Measurements from ENCODE around the gene IDI2. TPM values are rescaled to one million over a fixed set of nuclear protein-coding genes. Genes with fewer than 3 reads are reported as not detected.

Gene IDI2
- total RNA-seq, 1 donor from 2014 or later = 0.13 TPM

DNA sequence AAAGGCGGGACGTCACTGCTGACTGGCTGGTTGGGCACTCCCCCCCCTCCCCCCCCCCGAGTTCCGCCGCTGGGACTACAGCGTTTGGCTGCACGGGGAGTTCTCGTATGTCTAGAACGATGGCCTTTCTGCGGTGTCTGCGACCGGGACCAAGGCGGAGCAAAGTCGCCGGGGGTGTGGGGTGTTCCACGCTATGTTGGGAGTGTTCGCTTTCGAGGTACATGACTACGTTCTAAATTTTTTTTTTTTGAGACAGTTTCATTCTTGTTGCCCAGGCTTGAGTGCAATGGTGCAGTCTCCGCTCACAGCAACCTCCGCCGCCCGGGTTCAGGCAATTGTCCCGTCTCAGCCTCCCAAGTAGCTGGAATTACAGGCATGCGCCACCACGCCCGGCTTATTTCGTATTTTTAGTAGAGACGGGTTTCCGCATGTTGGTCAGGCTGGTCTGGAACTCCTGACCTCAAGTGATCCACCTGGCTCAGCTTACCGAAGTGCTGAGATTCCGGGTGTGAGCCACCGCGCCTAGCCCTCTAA, 23.8 kb upstream of the IDI2 start:
- TF ChIP-seq, protein P1, sequence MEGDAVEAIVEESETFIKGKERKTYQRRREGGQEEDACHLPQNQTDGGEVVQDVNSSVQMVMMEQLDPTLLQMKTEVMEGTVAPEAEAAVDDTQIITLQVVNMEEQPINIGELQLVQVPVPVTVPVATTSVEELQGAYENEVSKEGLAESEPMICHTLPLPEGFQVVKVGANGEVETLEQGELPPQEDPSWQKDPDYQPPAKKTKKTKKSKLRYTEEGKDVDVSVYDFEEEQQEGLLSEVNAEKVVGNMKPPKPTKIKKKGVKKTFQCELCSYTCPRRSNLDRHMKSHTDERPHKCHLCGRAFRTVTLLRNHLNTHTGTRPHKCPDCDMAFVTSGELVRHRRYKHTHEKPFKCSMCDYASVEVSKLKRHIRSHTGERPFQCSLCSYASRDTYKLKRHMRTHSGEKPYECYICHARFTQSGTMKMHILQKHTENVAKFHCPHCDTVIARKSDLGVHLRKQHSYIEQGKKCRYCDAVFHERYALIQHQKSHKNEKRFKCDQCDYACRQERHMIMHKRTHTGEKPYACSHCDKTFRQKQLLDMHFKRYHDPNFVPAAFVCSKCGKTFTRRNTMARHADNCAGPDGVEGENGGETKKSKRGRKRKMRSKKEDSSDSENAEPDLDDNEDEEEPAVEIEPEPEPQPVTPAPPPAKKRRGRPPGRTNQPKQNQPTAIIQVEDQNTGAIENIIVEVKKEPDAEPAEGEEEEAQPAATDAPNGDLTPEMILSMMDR (IDR thresholded peaks at IDR 0.05; ENCODE audit: insufficient read depth, low read length, poor library complexity, severe bottlenecking) = no peak
- no peaks in the 10 kb centered on the region for H3K36me3 ChIP-seq (ENCODE audit: control insufficient read depth, insufficient read depth, low read length)
- H3K27me3 ChIP-seq (ENCODE audit: control insufficient read depth, insufficient read depth, low read length) = no peaks in the 10 kb centered on the region
- H3K4me3 ChIP-seq (ENCODE audit: low read depth, low read length) = peak overlapping the region; percentile 90
- no peak for DNase-seq (ENCODE audit: low read depth)

DNA sequence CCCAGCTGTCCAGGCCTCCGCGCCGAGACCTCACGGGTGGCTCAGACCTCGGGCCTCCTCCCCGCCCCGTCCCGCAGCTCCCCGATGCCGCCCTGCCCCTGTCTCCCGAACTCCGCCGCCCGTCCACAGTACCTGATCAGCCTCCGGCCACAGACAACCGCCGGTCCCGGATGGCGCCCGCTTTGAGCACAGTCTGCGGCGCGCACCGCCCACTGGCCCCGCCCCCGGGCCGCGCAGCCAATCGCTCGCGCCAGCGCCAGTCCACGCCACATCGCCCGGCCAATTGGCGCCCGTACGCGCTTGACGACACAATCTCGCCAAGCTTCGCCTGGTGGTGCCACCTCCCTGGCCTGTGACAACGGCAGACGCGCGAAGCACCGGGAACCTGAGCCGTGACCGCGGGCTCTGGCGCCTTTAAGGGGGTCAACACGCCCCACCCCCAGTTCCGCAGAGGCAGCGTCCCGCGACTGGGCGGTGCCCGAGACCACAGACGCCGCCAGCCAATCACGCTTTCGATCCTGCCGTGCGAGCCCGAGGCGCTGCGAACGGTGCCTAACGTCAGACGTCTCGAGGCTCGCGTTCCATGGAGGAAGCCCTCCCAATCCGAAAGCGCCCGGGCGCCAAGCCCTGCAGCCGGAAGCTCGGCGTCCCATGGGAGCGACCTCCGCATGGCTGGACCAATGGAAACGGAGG, 23.2 kb upstream of the IDI2 start, which contains the start of gene IDI1:
Gene IDI1, minus strand, starts transcription at position 388 of the 693 bp plus-strand sequence. Its CDS starts 116 bp downstream, at position 272.
- TF ChIP-seq, protein P1 (IDR thresholded peaks at IDR 0.05; ENCODE audit: insufficient read depth, low read length, poor library complexity, severe bottlenecking) = no peak
- peak; percentile 90 for DNase-seq (ENCODE audit: low read depth)
- H3K27me3 ChIP-seq (ENCODE audit: control insufficient read depth, insufficient read depth, low read length) = no peaks in the 10 kb centered on the region
- no peaks in the 10 kb centered on the region for H3K36me3 ChIP-seq (ENCODE audit: control insufficient read depth, insufficient read depth, low read length)
- peak within 1 kb of the TSS; percentile 90 for H3K4me3 ChIP-seq (ENCODE audit: low read depth, low read length)

DNA sequence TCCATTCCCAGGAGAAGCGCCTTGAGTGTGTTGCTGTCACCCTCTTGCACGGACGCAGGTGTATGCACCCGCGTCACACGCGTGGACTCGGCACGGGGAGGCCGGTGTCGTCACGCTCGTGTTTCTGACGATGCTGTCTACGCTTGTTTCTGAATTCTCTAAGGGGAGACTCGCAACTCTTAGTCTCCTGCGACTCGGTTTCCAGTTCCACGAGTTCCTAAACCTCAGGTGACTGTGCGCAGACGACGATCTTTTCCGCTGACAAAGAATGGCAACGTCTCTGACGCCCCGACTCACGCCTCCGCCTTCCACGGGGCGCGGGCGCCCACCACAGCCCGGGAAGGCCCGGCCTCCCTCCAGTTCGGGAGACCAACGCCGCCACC, 22.7 kb upstream of the IDI2 start:
- TF ChIP-seq, protein P1 (IDR thresholded peaks at IDR 0.05; ENCODE audit: insufficient read depth, low read length, poor library complexity, severe bottlenecking) = no peak
- peak overlapping the region; percentile 90 for H3K4me3 ChIP-seq (ENCODE audit: low read depth, low read length)
- no peaks in the 10 kb centered on the region for H3K27me3 ChIP-seq (ENCODE audit: control insufficient read depth, insufficient read depth, low read length)
- no peak for DNase-seq (ENCODE audit: low read depth)
- H3K36me3 ChIP-seq (ENCODE audit: control insufficient read depth, insufficient read depth, low read length) = no peaks in the 10 kb centered on the region

DNA sequence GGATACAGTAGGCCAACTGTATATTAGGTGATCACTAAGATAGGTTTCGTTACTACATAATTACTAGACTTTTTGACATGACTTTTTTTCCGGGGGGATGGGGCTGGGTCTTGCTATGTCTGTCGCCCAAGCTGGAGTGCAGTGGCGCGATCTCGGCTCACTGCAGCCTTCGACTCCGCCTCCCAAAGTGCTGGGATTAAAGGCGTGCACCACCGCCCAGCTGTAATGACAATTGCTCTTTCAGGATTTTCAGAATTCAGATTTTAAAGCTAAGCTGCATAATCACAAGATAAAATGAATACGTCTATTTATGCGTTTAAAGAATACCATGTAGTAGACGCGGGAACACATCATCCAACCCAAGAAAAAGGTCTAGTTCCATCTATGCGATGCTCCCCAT, 22.3 kb upstream of the IDI2 start:
- Histone ChIP-seq H3K36me3 (ENCODE audit: control insufficient read depth, insufficient read depth, low read length) (no peaks in the 10 kb centered on the region), H3K27me3 (ENCODE audit: control insufficient read depth, insufficient read depth, low read length) (no peaks in the 10 kb centered on the region), H3K4me3 (ENCODE audit: low read depth, low read length) (peak overlapping the region; percentile 90)
- no peak for DNase-seq (ENCODE audit: low read depth)
- TF ChIP-seq, protein P1 (IDR thresholded peaks at IDR 0.05; ENCODE audit: insufficient read depth, low read length, poor library complexity, severe bottlenecking) = no peak

DNA sequence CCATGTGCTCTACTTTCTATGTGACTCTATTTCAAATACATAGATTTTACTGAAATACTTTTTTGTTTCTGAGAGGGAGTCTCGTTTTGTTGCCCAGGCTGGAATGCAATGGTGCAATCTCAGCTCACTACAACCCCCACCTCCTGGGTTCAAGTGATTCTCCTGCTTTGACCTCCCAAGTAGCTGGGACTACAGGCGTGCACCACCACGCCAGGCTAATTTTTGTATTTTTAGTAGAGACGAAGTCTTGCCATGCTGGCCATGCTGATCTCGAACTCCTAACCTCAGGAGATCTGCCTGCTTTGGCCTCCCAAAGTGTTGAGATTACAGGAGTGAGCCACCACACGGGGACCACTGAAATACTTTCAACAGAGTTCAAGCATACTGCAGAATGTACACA, 19.8 kb upstream of the IDI2 start:
- H3K27me3 ChIP-seq (ENCODE audit: control insufficient read depth, insufficient read depth, low read length) = no peaks in the 10 kb centered on the region
- TF ChIP-seq, protein P1 (IDR thresholded peaks at IDR 0.05; ENCODE audit: insufficient read depth, low read length, poor library complexity, severe bottlenecking) = no peak
- no peak overlapping the region for H3K4me3 ChIP-seq (ENCODE audit: low read depth, low read length)
- no peaks in the 10 kb centered on the region for H3K36me3 ChIP-seq (ENCODE audit: control insufficient read depth, insufficient read depth, low read length)
- no peak for DNase-seq (ENCODE audit: low read depth)
